IMR-90 (cell line): ENCODE measurements around the gene TGFBR1. TPM values are rescaled to one million over a fixed set of nuclear protein-coding genes. Genes with fewer than 3 reads are reported as not detected.

ENCODE experiments used
- ATAC-seq: fragments of 200-7000 bp; cut with Tn5 transposase; 2 replicates; pipeline ENCODE4 v1.9.1; 2020; ENCODE audit warnings: low read depth, mild to moderate bottlenecking, moderate library complexity
- BruUV-seq: library from RNA; stranded (reverse); fragments of 400-500 nt; replicated peaks from 2 replicates; lab custom pipeline; 2021; lab: Mats Ljungman, UMichigan
- CTCF ChIA-PET: fragments of 300-600 bp; formaldehyde crosslinking; extraction: SDS; loops from one replicate; lab custom pipeline; 2021; ENCODE audit warnings: antibody characterized with exemption; lab: Yijun Ruan, JAX
- POLR2A ChIA-PET: fragments of 300-600 bp; sonication (Branson Sonifier 250); formaldehyde crosslinking; loops from one replicate; lab custom pipeline; 2022; ENCODE audit warnings: antibody characterized with exemption; ENCODE audit not compliant: unreplicated experiment; lab: Charles Lee
- DNase-seq: peaks from one replicate; pipeline ENCODE4 v3.0.0; 2013
- H2AFZ ChIP-seq: replicated peaks from 2 replicates; pipeline ENCODE3; 2013; ENCODE audit warnings: low read length, mild to moderate bottlenecking; ENCODE audit not compliant: poor library complexity
- H2AK5ac ChIP-seq: 2 replicates; pipeline ENCODE4 v1.6.1; 2013; ENCODE audit warnings: low read depth, low read length, inconsistent platforms
- H2AK9ac ChIP-seq: replicated peaks from 2 replicates; pipeline ENCODE3; 2013; ENCODE audit warnings: mild to moderate bottlenecking, low read depth, low read length, moderate library complexity; ENCODE audit not compliant: poor library complexity
- H2BK120ac ChIP-seq: 2 replicates; pipeline ENCODE4 v1.6.1; 2013; ENCODE audit warnings: low read depth, low read length, inconsistent platforms
- H2BK15ac ChIP-seq: 3 replicates; pipeline ENCODE4 v1.6.1; 2013; ENCODE audit warnings: low read depth, low read length, inconsistent platforms
- H2BK20ac ChIP-seq: 2 replicates; pipeline ENCODE4 v1.6.1; 2013; ENCODE audit warnings: low read depth, mild to moderate bottlenecking, inconsistent platforms, low read length, moderate library complexity
- H2BK5ac ChIP-seq: 2 replicates; pipeline ENCODE4 v1.6.1; 2013; ENCODE audit warnings: mild to moderate bottlenecking, low read depth, low read length, inconsistent platforms; ENCODE audit not compliant: poor library complexity, severe bottlenecking
- H3K14ac ChIP-seq: replicated peaks from 2 replicates; pipeline ENCODE4 v1.6.1; 2013; ENCODE audit warnings: low read depth, low read length, inconsistent platforms
- H3K18ac ChIP-seq: 2 replicates; pipeline ENCODE4 v1.6.1; 2013; ENCODE audit warnings: low read depth, low read length, control low read depth
- H3K23ac ChIP-seq: 2 replicates; pipeline ENCODE4 v1.6.1; 2013; ENCODE audit warnings: low read depth, low read length, inconsistent platforms
- H3K27ac ChIP-seq: 2 replicates; pipeline ENCODE4 v1.5.1; 2013; ENCODE audit warnings: mild to moderate bottlenecking, control low read depth, low read length; ENCODE audit not compliant: insufficient read depth
- H3K27me3 ChIP-seq: 2 replicates; pipeline ENCODE4 v1.6.1; 2013; ENCODE audit warnings: low read length; ENCODE audit not compliant: control insufficient read depth, insufficient read depth
- H3K36me3 ChIP-seq: 2 replicates; pipeline ENCODE4 v1.6.1; 2013; ENCODE audit warnings: low read length, mixed read lengths; ENCODE audit not compliant: control insufficient read depth, insufficient read depth
- H3K4ac ChIP-seq: 2 replicates; pipeline ENCODE4 v1.6.1; 2013; ENCODE audit warnings: low read depth, low read length, inconsistent platforms
- H3K4me1 ChIP-seq: 2 replicates; pipeline ENCODE4 v1.6.1; 2013; ENCODE audit warnings: low read length, mixed read lengths; ENCODE audit not compliant: control insufficient read depth, insufficient read depth
- H3K4me2 ChIP-seq: 2 replicates; pipeline ENCODE4 v1.6.1; 2013; ENCODE audit warnings: low read depth, mild to moderate bottlenecking, control low read depth, low read length, moderate library complexity
- H3K4me3 ChIP-seq: 2 replicates; pipeline ENCODE4 v1.5.1; 2013; ENCODE audit warnings: low read depth, mild to moderate bottlenecking, control low read depth, low read length, moderate library complexity; ENCODE audit not compliant: insufficient read depth
- H3K56ac ChIP-seq: 2 replicates; pipeline ENCODE4 v1.6.1; 2013; ENCODE audit warnings: low read length, inconsistent platforms; ENCODE audit not compliant: insufficient read depth; ENCODE audit errors: extremely low read depth
- H3K79me1 ChIP-seq, 2 experiments: 2 replicates each; pipeline ENCODE4 v1.6.1; 2013; ENCODE audit warnings: low read length in 2 of 2, inconsistent platforms in 1 of 2, low read depth in 1 of 2
- H3K9ac ChIP-seq: 2 replicates; pipeline ENCODE4 v1.6.1; 2013; ENCODE audit warnings: low read depth, low read length, control low read depth
- H3K9me1 ChIP-seq: 2 replicates; pipeline ENCODE4 v1.6.1; 2013; ENCODE audit warnings: low read length, inconsistent platforms; ENCODE audit not compliant: insufficient read depth
- H3K9me3 ChIP-seq: 2 replicates; pipeline ENCODE4 v1.6.1; 2013; ENCODE audit warnings: low read length; ENCODE audit not compliant: control insufficient read depth, insufficient read depth
- H4K20me1 ChIP-seq: 2 replicates; pipeline ENCODE4 v1.6.1; 2013; ENCODE audit warnings: low read length, inconsistent platforms; ENCODE audit not compliant: insufficient read depth
- H4K5ac ChIP-seq: 2 replicates; pipeline ENCODE4 v1.6.1; 2013; ENCODE audit warnings: mild to moderate bottlenecking, low read depth, low read length, control low read depth
- H4K8ac ChIP-seq, 2 experiments: 2 replicates each; pipeline ENCODE4 v1.6.1; 2013; ENCODE audit warnings: low read depth in 2 of 2, low read length in 2 of 2, control low read depth in 1 of 2, inconsistent platforms in 1 of 2
- H4K91ac ChIP-seq: 2 replicates; pipeline ENCODE4 v1.6.1; 2013; ENCODE audit warnings: low read depth, low read length, inconsistent platforms; ENCODE audit not compliant: insufficient read depth
- CEBPB ChIP-seq: IDR thresholded peaks from 2 replicates; pipeline ENCODE4 v1.6.1; 2012; ENCODE audit warnings: low read depth, low read length, improper control_type of control experiment
- CHD1 ChIP-seq: IDR thresholded peaks from 2 replicates; pipeline ENCODE4 v1.6.1; 2012; ENCODE audit warnings: low read depth, low read length, improper control_type of control experiment
- MAFK ChIP-seq: IDR thresholded peaks from 2 replicates; pipeline ENCODE4 v1.6.1; 2012; ENCODE audit warnings: low read depth, low read length, improper control_type of control experiment
- MAZ ChIP-seq: IDR thresholded peaks from 2 replicates; pipeline ENCODE4 v1.6.1; 2012; ENCODE audit warnings: low read depth, mild to moderate bottlenecking, low read length, improper control_type of control experiment, moderate library complexity, borderline replicate concordance
- POLR2A ChIP-seq: IDR thresholded peaks from 2 replicates; pipeline ENCODE4 v1.6.1; 2012; ENCODE audit warnings: mild to moderate bottlenecking, low read depth, low read length
- RAD21 ChIP-seq: IDR thresholded peaks from 2 replicates; pipeline ENCODE4 v1.6.1; 2012; ENCODE audit warnings: low read length, improper control_type of control experiment
- RCOR1 ChIP-seq: IDR thresholded peaks from 2 replicates; pipeline ENCODE4 v1.6.1; 2012; ENCODE audit warnings: mild to moderate bottlenecking, low read length, improper control_type of control experiment; ENCODE audit not compliant: insufficient replicate concordance
- SMC3 ChIP-seq: fragments of 150-350 bp; IDR thresholded peaks from 2 replicates; pipeline ENCODE4 v1.6.1; 2016; ENCODE audit warnings: low read depth, mild to moderate bottlenecking, antibody characterized with exemption, low read length, moderate library complexity
- WGBS, 2 experiments: methylation state at CpG; one replicate each; pipeline versions ENCODE4 v1.1.5 to v1.1.7; 2013; ENCODE audit warnings: missing lambda C conversion rate in 2 of 2; ENCODE audit not compliant: insufficient read length in 1 of 2; ENCODE audit errors: extremely low coverage in 2 of 2; 5-methylcytosine and 5-hydroxymethylcytosine counted together
- dilution Hi-C: fragments of 300-500 bp; cut with HindIII; formaldehyde crosslinking; loops from one replicate; pipeline ENCODE4 v1.14.3; 2018; ENCODE audit warnings: low sequenced_read_pairs; ENCODE audit not compliant: unreplicated experiment
- in situ Hi-C: fragments of 300-500 bp; cut with MboI; formaldehyde crosslinking; loops from 3 replicates; pipeline ENCODE4 v1.14.3; 2019; ENCODE audit warnings: low sequenced_read_pairs, inconsistent platforms, mixed read lengths
- intact Hi-C: fragments of 100-400 bp; cut with micrococcal nuclease; formaldehyde crosslinking; loops from 2 replicates; pipeline ENCODE4 v1.10.0; 2022
- polyA plus RNA-seq, 3 experiments: library from polyadenylated mRNA; depleted of rRNA; stranded (reverse); fragments of >200 nt; gene quantifications; 2 replicates each; pipeline ENCODE4 v1.2.3, GENCODE V29; 2012; ENCODE audit warnings: low replicate concordance in 1 of 3
- total RNA-seq: library from RNA; depleted of rRNA; stranded (reverse); fragments of >200 nt; gene quantifications from 2 replicates; pipeline ENCODE4 v1.2.3, GENCODE V29; 2012
- TF ChIP-seq, protein P1 (sequence below): conservative IDR thresholded peaks from 2 replicates; pipeline ENCODE4 v1.5.1; 2012; ENCODE audit warnings: mild to moderate bottlenecking, low read depth, low read length, improper control_type of control experiment
- TF ChIP-seq, protein P2 (sequence below): fragments of 150-350 bp; IDR thresholded peaks from 2 replicates; pipeline ENCODE4 v1.6.1; 2016; ENCODE audit warnings: low read depth, mild to moderate bottlenecking, low read length, moderate library complexity, borderline replicate concordance

Gene TGFBR1
- total and polyA plus RNA-seq, 2 of the 4 experiments (the other 2 are of a cell fraction), result 15.1 to 75.3 TPM

DNA sequence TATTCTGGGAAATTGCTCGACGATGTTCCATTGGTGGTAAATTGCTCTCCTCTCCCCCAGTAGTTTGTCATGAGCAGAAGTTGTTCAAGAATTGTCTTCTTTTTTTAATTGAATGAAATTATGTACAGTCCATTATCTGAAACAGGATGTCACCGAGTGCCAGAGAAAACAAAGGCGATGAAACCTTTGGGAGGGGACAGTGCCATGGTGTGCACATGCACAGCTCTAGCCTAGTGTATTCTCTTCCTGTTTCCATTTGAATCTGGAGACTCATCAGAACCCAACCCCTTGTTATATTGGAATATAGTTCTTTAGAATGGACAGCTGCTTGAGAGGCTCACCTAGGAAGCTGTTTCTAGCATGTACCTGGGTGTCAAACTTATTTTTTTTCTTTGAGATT, 41.7 kb downstream of the TGFBR1 start:
- Histone ChIP-seq H3K4me3 (no peak overlapping the region), H3K9ac (no peak overlapping the region), H3K56ac (no peak overlapping the region), H3K9me3 (no peaks in the 10 kb centered on the region), H3K27me3 (no peaks in the 10 kb centered on the region), H2BK5ac (no peak overlapping the region), H3K9me1 (no peaks in the 10 kb centered on the region), H2AK9ac (no peak overlapping the region), H3K4me2 (no peak overlapping the region), H4K5ac (no peak overlapping the region), H2BK20ac (no peak overlapping the region), H4K8ac (no peak overlapping the region), H3K4me1 (no peaks in the 10 kb centered on the region), H4K20me1 (no peaks in the 10 kb centered on the region), H2BK120ac (no peak overlapping the region), H3K4ac (no peak overlapping the region), H3K18ac (no peak overlapping the region), H3K23ac (no peak overlapping the region), H3K36me3 (peaks cover 53% of the 10 kb centered on the region), H2AK5ac (no peak overlapping the region), H3K14ac (no peak overlapping the region), H3K27ac (no peak overlapping the region), H2AFZ (no peak overlapping the region), H3K79me1 (peaks cover 9 to 26% of the 10 kb centered on the region in 2 experiments; a peak in 2 of 4 replicates), H2BK15ac (no peak overlapping the region), H4K91ac (no peak overlapping the region)
- DNase-seq (no peak), ATAC-seq (no peak)
- CTCF ChIA-PET, result no interaction called here
- intact Hi-C loops, result no loop called here
- dilution Hi-C loops, result loop anchor here (25.0 kb wide), 1 partner anchor 309 kb away; no protein-coding TSS in a partner anchor
- WGBS, 2 experiments, result no CpG with 5 or more reads among the region's 4 CpGs
- TF ChIP-seq MAFK (no peak), MAZ (no peak), RAD21 (no peak), POLR2A (no peak), SMC3 (no peak), CEBPB (no peak), RCOR1 (no peak), CHD1 (no peak)
- TF ChIP-seq, protein P1, sequence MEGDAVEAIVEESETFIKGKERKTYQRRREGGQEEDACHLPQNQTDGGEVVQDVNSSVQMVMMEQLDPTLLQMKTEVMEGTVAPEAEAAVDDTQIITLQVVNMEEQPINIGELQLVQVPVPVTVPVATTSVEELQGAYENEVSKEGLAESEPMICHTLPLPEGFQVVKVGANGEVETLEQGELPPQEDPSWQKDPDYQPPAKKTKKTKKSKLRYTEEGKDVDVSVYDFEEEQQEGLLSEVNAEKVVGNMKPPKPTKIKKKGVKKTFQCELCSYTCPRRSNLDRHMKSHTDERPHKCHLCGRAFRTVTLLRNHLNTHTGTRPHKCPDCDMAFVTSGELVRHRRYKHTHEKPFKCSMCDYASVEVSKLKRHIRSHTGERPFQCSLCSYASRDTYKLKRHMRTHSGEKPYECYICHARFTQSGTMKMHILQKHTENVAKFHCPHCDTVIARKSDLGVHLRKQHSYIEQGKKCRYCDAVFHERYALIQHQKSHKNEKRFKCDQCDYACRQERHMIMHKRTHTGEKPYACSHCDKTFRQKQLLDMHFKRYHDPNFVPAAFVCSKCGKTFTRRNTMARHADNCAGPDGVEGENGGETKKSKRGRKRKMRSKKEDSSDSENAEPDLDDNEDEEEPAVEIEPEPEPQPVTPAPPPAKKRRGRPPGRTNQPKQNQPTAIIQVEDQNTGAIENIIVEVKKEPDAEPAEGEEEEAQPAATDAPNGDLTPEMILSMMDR, result no peak
- TF ChIP-seq, protein P2, sequence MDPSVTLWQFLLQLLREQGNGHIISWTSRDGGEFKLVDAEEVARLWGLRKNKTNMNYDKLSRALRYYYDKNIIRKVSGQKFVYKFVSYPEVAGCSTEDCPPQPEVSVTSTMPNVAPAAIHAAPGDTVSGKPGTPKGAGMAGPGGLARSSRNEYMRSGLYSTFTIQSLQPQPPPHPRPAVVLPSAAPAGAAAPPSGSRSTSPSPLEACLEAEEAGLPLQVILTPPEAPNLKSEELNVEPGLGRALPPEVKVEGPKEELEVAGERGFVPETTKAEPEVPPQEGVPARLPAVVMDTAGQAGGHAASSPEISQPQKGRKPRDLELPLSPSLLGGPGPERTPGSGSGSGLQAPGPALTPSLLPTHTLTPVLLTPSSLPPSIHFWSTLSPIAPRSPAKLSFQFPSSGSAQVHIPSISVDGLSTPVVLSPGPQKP, result no peak
- POLR2A ChIA-PET, result no interaction called here
- BruUV-seq, result no TSS peak
- in situ Hi-C loops, result loop anchor here (5.0 kb wide), 1 partner anchor 289 kb away; no protein-coding TSS in a partner anchor
